ENCODE measurements around the gene UTP3.

GRCh38 chr4:70654605-70655011 is 33.7 kb upstream of the UTP3 start:
- TF ChIP-seq POLR2A (IDR thresholded peaks at IDR 0.05) (no peak), CTCF (IDR thresholded peaks at IDR 0.05) (no peak)

Measured in adrenal gland (tissue), 5 donors.